A673 (cell line): Measurements from ENCODE around the gene DRC7. TPM values are rescaled to one million over a fixed set of nuclear protein-coding genes. Genes with fewer than 3 reads are reported as not detected.

Experiments used
- BruUV-seq: library from RNA; stranded (reverse); fragments of 400-500 nt; replicated peaks from 2 replicates; lab custom pipeline; 2021; lab: Mats Ljungman, UMichigan
- CTCF ChIA-PET: fragments of 300-600 bp; sonication (Branson Sonifier 250); formaldehyde crosslinking; loops from one replicate; lab custom pipeline; 2022; ENCODE audit warnings: antibody characterized with exemption; lab: Charles Lee
- POLR2A ChIA-PET: fragments of 300-600 bp; sonication (Branson Sonifier 250); formaldehyde crosslinking; loops from one replicate; lab custom pipeline; 2022; ENCODE audit warnings: antibody characterized with exemption; ENCODE audit not compliant: low non-redundant PET; lab: Charles Lee
- DNase-seq: peaks from one replicate; pipeline ENCODE4 v3.0.0-alpha.2; 2015; ENCODE audit warnings: low spot score
- H3K27ac ChIP-seq: fragments of 200-600 bp; sonication (generic); 2 replicates; pipeline ENCODE4 v1.5.1; 2016; ENCODE audit warnings: mixed run types, low read depth, mild to moderate bottlenecking, mixed read lengths, antibody characterized with exemption, low read length; ENCODE audit not compliant: poor library complexity, severe bottlenecking
- H3K27me3 ChIP-seq: fragments of 200-600 bp; sonication (generic); replicated peaks from 2 replicates; pipeline ENCODE4 v1.6.1; 2017; ENCODE audit warnings: mixed run types, low read depth, mild to moderate bottlenecking, mixed read lengths, antibody characterized with exemption, low read length; ENCODE audit not compliant: insufficient read depth, poor library complexity
- H3K36me3 ChIP-seq: fragments of 200-600 bp; sonication (generic); 2 replicates; pipeline ENCODE4 v1.6.1; 2016; ENCODE audit warnings: mixed run types, mild to moderate bottlenecking, mixed read lengths, antibody characterized with exemption, low read length; ENCODE audit not compliant: insufficient read depth, poor library complexity, severe bottlenecking
- H3K4me1 ChIP-seq: fragments of 200-600 bp; sonication (generic); 2 replicates; pipeline ENCODE4 v1.6.1; 2017; ENCODE audit warnings: mixed run types, mild to moderate bottlenecking, mixed read lengths, antibody characterized with exemption, low read length; ENCODE audit not compliant: insufficient read depth, poor library complexity, severe bottlenecking
- H3K4me3 ChIP-seq: fragments of 200-600 bp; sonication (generic); 2 replicates; pipeline ENCODE4 v1.5.1; 2016; ENCODE audit warnings: low read depth, mixed run types, mild to moderate bottlenecking, mixed read lengths, low read length; ENCODE audit not compliant: poor library complexity, severe bottlenecking
- H3K9me3 ChIP-seq: fragments of 200-600 bp; sonication (generic); 2 replicates; pipeline ENCODE4 v1.6.1; 2016; ENCODE audit warnings: mixed run types, low read depth, mild to moderate bottlenecking, mixed read lengths, antibody characterized with exemption, low read length; ENCODE audit not compliant: poor library complexity, severe bottlenecking
- EZH2 ChIP-seq: fragments of 200-600 bp; sonication (generic); IDR thresholded peaks from 2 replicates; pipeline ENCODE4 v1.6.1; 2017; ENCODE audit warnings: borderline replicate concordance, low read depth, mild to moderate bottlenecking, mixed read lengths, antibody characterized with exemption, low read length; ENCODE audit not compliant: poor library complexity, severe bottlenecking
- intact Hi-C: fragments of 100-400 bp; cut with micrococcal nuclease; formaldehyde crosslinking; loops from one replicate; pipeline ENCODE4 v1.10.0; 2022; ENCODE audit not compliant: unreplicated experiment
- total RNA-seq: library from RNA; stranded (reverse); gene quantifications from 2 replicates; pipeline ENCODE4 v1.2.3, GENCODE V29; 2021
- TF ChIP-seq, protein P1 (sequence below): fragments of 300-800, 200-600 bp; sonication (generic); conservative IDR thresholded peaks from 2 replicates; pipeline ENCODE4 v1.5.1; 2017; ENCODE audit warnings: low read depth, mild to moderate bottlenecking, antibody characterized with exemption, low read length, moderate library complexity, mixed read lengths

The DRC7 gene
- total RNA-seq, 1 experiment from 2014 or later = not detected

DNA sequence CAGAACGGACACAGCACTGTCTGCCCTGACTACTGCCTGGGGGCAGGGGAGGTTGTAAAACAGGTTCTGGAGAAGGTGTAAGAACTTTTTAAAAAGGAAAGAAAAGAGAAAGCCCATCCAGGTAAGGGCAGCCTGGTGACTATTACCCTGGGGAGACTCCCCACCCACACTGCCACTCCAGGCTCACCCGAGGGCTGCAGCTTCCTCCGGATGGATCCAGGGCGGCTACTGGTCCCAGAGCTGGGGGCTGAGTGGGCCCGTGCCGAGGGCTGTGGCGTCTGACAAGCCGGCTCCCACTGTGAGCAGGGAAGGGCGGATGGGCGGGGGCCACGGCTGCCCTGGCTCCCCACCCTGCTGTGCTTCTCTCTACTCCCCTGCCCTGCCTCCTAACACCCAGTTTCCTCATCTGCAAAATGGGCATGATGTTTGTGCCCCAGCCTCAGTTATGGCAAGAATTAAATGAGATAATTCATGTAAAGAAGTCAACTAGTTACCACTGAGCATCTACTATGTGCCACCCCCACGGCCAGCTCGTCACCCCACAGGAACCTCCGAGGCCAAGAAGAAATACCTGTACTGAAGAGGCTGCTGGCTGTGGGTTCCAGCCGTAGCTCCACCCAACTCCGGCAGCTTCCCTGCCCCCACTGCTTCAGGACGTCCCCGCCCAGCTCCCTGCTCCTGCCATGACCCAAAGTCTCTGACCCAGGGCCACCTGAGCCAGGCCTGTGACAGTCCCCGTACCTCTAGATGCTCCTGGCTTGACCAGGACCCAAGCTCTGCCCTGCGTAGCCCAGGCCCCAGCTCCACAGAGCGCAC, 65.1 kb downstream of the DRC7 start:
- ChIA-PET POLR2A (no interaction called here), CTCF (no interaction called here)
- no TSS peak for BruUV-seq
- Histone ChIP-seq H3K9me3 (no peaks in the 10 kb centered on the region), H3K27me3 (no peaks in the 10 kb centered on the region), H3K27ac (peak overlapping the region; percentile 78), H3K4me3 (no peak overlapping the region), H3K36me3 (peaks cover 79% of the 10 kb centered on the region), H3K4me1 (peaks cover 33% of the 10 kb centered on the region)
- DNase-seq = no peak
- intact Hi-C loops = loop anchor here (5.0 to 10.0 kb wide), 4 partner anchors 88 to 243 kb away; partner anchors contain the start of genes USB1 and ZNF319
- no peak for TF ChIP-seq EZH2
- TF ChIP-seq, protein P1, sequence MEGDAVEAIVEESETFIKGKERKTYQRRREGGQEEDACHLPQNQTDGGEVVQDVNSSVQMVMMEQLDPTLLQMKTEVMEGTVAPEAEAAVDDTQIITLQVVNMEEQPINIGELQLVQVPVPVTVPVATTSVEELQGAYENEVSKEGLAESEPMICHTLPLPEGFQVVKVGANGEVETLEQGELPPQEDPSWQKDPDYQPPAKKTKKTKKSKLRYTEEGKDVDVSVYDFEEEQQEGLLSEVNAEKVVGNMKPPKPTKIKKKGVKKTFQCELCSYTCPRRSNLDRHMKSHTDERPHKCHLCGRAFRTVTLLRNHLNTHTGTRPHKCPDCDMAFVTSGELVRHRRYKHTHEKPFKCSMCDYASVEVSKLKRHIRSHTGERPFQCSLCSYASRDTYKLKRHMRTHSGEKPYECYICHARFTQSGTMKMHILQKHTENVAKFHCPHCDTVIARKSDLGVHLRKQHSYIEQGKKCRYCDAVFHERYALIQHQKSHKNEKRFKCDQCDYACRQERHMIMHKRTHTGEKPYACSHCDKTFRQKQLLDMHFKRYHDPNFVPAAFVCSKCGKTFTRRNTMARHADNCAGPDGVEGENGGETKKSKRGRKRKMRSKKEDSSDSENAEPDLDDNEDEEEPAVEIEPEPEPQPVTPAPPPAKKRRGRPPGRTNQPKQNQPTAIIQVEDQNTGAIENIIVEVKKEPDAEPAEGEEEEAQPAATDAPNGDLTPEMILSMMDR = no peak

DNA sequence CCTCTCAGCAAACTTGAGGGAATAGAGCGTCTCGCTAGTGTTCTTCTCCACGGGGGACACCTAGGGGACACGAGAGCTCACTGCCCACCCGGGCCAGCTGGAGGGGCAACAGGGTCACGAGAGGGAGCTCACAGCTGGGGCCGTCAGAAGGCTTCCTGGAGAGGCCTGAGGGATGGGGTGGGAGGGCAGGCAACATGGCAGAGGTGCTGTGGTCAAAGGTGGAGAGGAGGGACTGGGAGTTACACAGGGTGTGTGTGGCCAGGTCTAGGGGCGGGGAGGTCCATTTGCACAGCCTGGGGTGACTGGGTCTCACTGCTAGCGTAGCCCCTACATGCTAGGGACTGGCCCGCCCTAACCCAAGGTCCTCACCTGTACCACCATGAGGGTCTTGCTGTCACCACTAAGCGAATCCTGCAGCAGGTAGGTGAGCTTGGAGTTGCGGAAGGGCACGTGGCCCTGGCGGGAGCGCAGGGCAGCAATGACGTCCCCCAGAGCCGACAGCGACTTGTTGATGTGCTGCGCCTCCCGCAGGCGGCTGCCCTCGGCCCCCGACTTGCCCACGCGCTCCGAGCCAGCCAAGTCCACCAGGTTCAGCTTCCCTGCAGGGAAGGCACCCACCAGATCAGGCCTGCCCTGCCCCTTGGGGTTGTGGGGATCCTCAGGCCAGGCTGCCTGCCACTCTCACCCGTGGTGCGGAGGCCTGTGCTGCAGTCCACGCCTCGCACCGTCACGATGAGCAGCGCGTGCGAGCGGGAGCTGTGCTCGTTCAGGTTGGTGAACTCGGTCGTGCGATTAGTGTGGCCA, 66.0 kb downstream of the DRC7 start:
- Histone ChIP-seq H3K27me3 (no peaks in the 10 kb centered on the region), H3K27ac (peak overlapping the region; percentile 78), H3K9me3 (no peaks in the 10 kb centered on the region), H3K4me1 (peaks cover 38% of the 10 kb centered on the region), H3K36me3 (peaks cover 81% of the 10 kb centered on the region), H3K4me3 (no peak overlapping the region)
- DNase-seq = no peak
- POLR2A ChIA-PET = no interaction called here
- TF ChIP-seq, protein P1 = no peak
- TF ChIP-seq EZH2 = no peak
- CTCF ChIA-PET = no interaction called here
- BruUV-seq = no TSS peak
- intact Hi-C loops = no loop called here

DNA sequence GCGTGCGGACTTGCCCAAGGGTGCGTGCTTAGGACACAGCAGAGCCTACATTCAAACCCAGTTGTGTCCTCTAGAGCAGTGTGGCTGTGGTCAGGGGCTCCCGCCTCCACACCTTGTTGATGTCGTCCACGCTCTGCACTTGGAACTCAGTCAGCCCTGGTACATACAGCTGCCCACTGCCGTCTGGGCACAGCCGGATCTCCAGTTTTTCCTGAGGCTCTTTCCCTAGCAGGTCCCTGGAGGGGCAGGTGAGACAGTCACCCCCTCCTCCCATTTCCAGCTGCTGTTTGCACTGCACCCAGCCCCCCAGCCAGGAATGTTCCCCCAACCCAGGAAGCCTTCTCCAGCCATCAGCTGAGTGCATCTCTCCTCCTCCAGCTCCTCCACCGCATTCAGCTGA, 66.7 kb downstream of the DRC7 start:
- Histone ChIP-seq H3K36me3 (peaks cover 81% of the 10 kb centered on the region), H3K27ac (no peak overlapping the region), H3K9me3 (no peaks in the 10 kb centered on the region), H3K4me3 (no peak overlapping the region), H3K27me3 (no peaks in the 10 kb centered on the region), H3K4me1 (peaks cover 38% of the 10 kb centered on the region)
- ChIA-PET CTCF (no interaction called here), POLR2A (interaction anchor here (0.6 kb wide), 1 partner anchor 17 kb away, joined by 15 read pairs; no protein-coding TSS in a partner anchor)
- no peak for DNase-seq
- intact Hi-C loops = no loop called here
- no TSS peak for BruUV-seq
- TF ChIP-seq, protein P1 = no peak
- no peak for TF ChIP-seq EZH2
